HG03442 (cell line): Measurements from ENCODE around the gene SYNDIG1.

ENCODE experiments used
- ATAC-seq: cut with Tn5 transposase; IDR thresholded peaks from one replicate; pipeline ENCODE4 v1.9.1; 2021; ENCODE audit warnings: mild to moderate bottlenecking, moderate library complexity; ENCODE audit not compliant: unreplicated experiment

The SYNDIG1 gene

DNA sequence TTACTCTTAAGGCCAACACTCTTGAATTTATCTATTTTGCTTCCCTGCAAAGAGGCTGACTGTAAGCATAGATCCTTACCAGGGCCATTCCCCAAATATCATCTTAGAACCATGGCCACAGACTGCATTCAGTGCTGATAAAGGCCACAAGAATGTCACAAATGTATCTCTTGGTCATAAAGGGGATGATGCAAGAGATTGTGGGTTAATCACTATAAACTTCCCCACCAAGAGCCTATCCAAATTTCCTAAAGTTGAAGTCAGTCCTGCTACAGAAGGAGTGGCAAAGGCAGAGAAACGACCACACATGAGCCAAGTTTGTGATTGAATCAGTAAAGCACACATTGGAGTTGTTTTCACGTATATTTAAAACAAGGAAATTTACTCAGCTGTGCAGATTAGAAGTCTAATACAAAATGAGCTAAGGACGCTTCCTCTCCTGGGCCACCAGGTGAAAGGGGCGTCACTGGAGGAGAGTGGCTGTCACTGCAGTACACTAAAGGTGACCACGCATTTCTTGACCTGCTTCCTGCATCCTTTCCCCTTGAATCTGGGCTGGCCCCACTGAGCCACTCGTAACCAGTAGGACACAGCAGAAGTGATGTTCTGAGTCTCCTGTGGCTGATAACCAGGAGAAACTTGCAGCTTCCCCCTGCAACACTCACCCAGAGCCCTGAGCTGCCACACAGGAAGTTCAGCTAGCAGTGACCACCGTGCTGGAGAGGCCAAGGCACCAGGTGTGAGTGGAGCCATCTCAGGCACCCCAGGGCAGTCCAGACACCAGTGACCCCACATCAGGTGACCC, 181.9 kb downstream of the SYNDIG1 start:
- ATAC-seq: no peak

DNA sequence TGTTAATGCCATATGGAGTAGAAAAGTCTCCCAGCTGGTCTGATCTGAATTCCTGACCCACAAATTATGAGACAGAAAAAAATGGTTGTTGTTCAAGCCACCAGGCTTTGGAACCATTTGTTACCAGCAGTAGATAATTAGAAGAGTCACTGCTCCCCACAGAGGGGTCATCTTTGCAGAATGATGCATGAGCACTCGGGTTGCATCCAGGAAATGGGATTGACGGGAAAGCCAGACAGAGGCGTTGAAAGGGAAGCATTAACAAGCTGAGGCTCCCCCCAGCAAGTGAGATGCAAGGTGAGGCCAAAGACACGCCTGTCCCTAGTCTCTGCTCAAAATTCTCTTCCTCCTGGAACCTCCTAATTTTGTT, 182.5 kb downstream of the SYNDIG1 start:
- no peak for ATAC-seq

DNA sequence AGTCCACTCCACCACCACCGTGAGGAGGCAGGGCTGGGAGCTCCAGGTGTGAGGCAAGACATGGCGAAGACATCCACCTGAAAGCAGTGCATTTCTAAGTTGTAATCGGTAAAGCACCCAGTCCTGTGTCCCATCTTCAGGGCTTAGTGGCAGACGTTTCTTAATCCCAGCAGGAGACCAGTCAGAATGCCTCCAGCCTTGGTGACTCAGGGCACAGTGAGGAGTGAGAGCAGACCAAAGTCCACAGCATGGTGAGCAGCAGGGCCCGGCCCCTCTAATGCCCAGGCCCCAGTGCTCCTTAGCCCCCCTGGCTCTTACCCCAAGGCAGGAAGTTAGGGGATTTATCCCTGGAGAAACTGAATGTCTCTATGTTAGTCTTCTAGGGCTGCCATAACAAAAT, 183.9 kb downstream of the SYNDIG1 start:
- ATAC-seq: no peak

DNA sequence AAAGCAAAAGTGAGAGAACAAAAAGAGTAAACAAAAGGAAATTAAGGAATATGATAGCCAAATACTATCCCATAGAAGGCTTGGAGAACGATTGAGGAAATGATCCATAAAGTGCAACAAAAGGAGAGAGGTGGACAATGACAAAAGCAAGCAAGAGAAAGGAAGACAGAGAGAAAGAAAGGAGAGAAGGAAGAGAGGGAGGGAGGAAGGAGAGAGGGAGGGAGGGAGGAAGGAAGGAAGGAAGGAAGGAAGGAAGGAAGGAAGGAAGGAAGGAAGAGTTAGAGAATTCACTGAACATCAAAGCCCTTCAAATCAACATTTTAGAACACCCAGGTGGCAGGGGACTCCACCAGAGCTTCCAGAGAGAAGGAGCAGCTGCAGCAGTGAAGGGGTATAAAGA, 185.0 kb downstream of the SYNDIG1 start:
- no peak for ATAC-seq

DNA sequence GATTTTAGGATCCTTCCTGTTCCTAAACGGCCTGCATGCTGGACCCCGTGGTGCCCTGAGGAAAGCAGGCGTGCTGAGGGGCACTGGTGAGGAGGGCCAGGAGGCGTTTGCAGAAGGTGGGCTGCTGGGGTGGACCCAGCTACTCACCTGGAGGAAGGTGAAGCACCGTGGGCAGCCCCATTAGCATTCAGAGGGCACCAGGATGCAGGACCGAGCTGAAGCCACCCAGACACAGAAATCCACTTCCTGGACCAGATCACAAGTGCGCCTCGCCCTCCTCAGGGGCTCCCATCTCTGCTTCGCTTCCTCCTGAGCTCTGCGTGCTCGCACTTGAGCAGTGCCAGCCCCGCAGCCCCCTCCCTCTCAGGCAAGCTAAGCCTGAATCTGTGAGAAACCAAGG, 187.0 kb downstream of the SYNDIG1 start:
- no peak for ATAC-seq

DNA sequence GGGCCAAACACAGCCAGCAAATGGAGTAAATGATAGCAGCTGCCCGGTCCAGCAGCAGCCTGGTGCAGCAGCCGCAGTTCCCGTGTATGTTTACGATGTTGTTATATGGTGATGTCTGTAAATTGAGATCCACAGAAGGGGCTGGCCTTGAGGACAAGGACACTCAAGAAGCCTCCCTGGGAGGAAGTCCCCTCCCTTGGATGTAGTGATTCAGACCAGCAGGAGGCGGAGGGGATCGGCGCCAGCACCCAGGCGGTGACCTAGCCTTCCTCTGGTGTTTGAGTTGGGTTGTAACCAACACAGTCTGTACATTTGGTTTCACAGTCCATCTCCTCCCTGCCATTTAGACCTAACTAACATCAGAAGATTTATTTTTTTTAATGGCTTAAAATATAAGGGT, 187.8 kb downstream of the SYNDIG1 start:
- ATAC-seq: no peak

DNA sequence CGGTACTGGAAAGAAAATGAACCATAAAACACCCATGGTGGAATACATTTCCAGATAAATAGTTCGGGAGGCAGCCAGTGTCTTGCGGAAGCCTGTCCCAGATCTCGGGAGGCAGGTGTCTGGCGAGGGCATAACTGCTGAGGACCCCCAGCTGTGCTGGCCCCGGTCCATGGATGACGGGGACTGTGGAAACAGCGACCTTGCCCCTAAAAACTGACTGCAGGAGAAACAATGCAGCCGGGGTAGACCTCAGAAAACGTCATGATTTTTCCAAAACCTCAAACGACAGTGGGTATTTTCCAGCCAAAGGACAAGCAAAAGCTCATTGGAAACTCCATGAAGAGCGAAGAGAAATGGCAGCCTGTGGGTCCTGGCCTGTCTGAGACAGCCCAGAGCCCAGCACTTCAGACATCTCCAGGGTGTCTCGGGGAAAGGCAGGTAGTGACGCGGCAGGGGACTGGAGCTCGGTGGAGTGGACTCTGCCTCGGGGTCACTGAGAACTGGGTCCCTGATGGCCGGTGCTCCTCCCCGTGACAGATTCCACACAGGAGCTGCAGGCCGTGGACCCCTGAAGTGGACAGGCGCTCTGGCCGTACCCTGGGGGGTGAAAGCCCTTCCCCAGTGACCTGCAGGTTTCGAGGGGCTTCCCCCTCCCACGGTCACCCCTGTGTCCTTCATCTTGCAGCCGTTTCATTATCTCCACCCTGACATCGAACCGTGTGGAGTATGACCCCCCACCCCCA, 188.6 kb downstream of the SYNDIG1 start:
- no peak for ATAC-seq

DNA sequence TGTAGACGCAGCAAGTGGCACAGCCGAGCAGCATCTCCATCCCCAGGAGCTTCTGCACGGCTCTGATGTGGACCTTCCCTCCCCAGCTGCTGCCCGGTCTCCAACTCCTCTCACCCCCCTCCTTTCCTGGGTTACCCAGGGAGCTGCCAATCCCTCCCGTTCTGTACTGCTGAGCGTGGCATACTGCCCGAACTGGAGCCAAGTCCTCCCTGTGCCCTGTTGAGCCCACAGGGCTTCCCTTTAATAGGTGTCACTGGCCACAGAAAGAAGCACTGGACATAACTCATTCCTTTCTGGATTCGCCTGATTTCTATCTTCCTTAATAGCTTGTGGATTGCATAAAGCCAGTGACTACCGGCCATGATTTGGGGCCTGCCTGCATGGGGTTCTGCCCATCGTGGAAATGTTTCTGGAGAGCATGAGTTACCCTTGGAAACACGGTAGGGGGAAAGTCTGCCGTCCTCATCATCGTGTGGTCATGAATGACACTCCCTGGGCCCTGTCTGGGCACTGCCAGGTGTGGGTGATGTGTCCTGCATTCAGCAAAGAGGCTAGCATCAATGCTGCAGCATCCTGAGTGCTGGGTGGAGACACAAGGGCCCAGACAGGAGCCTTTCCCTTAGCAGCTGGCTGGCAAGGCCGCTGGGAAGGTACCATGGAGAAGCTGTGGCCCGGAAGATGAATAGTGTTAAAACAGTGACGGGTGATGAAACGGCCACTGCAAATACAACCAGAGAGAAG, 189.7 kb downstream of the SYNDIG1 start:
- no peak for ATAC-seq

DNA sequence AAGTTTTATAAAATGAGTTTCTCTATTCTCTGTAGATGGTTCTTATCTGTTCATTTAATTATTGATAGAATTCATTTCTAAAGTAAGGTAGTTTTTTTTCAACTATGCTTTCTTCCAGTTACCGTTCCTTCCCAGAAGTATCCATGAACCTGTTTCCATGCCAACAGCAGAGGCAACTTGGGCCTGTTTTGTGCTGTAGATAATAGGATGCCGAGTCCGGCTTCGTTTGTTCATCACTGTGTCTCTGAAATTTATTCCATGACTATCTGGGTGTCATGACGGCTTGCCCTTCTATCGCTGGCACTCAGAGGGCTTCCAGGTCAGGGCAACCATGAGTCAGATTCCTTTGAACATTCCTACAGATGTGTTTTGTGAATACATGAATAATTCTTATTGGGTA, 190.4 kb downstream of the SYNDIG1 start:
- no peak for ATAC-seq

DNA sequence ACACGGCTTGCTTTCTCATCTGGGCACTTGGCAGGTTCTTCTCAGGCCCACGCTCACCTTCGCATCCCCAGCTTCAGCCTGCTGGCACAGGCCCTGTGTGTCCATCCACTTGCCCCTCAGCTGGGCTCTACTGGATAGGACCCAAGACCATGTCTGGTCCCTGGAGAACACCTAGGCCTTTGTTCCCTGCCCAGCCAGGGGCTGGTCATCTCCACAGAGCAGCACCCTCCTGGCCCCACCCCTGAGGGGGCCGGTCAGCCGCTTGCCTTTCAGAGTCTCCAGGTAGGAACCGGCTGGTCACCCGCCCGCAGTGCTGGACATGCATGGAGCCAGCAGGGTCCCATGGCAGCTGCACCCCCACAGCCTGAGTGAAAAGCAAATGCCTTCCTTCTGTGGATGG, 191.2 kb downstream of the SYNDIG1 start:
- ATAC-seq: no peak

DNA sequence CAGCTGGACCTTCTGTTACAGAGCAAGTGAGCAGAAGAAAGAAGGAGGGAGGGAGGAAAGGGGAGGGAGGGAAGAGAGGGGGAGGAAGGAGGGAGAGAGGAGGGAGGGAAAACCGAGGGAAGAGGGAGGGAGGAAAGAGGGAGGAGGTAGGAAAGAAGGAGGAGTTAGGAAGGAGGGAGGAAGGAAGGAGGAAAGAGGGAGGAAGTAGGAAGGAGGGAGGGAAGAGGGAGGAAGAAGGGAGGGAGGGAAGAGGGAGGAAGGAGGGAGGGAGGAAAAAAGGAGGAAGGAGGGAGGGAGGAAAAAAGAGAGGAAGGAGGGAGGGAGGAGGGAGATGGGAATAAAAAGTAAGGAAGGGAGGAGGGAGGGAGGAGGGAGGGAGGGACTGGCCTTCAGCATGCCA, 191.8 kb downstream of the SYNDIG1 start:
- no peak for ATAC-seq

DNA sequence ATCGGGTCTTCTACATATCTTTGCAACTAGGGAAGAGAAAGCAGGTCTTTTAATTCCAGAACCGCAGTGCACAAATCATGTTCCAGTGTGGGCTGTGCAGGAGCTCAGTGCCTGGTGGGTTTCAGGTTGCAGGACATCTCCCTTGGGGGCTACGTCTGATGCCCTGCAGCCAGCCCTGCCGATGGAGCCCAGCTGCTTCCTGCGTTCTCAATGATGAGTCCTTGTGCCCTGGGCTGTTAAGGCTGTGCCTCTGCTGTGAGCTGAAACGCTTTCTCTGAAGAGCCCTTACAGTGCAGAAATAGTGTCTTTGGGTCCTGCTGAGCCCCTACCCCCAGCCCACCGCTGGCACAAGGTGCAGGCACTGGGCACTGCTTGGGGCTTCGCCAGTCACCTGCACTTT, 192.9 kb downstream of the SYNDIG1 start:
- ATAC-seq: no peak

DNA sequence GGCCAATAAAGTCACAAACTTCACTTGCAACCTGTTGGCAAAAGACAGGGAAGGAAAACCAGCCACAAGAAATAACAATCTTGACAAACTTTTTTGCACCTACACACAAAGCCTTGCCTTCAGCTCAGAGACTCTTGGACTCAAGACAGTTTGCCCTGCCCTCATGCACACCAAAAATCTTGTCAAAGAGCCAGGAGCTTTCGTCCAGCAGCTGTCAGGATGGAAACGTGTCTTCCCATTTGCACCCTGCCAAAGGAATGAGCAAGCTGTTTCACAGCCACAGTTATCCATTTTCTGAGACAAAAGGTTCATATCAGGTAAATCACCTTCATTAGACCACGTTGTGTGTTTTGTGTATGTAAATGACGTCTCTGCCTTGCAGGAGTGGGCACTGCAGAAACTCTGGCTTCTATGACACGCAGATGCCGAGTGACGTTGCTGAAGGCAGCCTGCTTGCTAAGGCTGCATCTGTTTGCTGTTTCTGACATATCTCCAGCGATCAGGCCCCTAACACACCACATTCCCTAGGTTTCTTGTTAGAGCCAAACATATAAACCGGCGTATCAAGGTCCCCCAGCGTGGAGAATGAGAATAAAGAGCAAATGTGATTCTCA, 193.4 kb downstream of the SYNDIG1 start:
- ATAC-seq: no peak

DNA sequence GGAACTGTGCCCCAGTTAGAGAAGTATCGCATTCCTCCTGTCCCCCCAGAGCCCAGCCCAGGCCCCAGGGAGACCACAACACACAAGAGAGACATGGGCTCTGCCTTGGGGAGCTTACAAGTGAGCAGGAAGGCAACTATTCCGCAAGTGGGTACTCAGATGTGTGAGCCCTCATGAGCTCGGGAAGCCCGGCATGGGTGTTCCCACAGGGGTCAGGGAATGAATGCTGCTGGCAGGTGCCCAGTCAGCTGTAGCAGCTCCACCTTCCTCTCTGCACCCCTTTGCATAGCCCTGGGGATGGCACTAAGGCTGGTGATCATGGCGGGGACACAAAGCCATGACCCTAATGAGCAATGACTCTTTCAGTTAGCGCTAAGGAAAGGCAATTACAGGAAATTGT, 194.1 kb downstream of the SYNDIG1 start:
- ATAC-seq: no peak

DNA sequence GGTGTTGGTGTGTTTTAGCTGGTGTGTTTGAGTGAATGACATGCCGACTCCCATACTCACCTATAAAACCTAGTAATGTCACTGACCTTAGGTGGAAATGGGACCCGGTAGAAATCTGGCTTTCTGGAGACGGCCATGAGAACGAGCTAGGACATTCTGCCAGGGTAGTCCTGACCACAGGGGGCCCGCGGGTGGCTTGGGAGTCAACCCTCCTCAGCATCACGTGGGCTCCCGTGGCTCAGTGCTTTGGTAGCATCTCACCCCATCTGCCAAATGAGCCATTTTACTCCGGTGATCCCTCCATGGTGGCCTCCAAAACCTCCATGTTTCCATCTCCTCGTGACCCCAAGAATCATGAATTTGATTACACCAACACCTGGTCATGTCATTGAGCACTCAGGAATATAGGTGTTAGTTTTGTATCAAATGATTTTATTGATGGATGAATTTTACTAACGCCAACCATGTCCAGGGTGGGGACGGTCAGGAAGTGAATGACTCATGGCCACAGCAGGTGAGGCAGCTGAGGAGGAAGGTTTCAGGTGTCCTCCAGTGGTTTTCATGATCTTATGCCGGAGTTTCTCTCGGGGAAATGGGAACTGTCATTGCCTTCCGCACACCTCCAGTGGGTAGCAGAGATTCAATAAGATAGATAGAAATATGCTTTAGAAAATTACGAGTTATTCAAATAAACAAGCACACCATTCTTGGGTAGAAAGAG, 195.0 kb downstream of the SYNDIG1 start:
- no peak for ATAC-seq

DNA sequence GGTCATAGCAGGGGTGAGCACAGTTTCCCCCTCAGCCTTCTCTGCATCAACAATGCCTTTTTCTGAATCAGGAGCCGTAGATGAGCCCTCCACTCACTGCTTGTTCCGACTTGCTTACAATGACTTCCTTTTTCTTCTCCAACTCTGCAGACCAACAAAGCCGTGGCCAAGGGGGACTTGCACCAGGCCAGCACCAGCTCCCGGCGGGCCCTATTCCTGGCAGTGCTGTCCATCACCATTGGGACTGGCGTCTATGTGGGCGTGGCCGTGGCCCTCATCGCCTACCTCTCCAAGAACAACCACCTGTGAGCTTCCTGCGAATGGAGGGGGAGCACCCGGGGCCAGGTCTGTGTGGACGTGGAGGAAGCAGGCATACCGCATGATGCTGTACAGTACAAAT, 195.8 kb downstream of the SYNDIG1 start:
- no peak for ATAC-seq

DNA sequence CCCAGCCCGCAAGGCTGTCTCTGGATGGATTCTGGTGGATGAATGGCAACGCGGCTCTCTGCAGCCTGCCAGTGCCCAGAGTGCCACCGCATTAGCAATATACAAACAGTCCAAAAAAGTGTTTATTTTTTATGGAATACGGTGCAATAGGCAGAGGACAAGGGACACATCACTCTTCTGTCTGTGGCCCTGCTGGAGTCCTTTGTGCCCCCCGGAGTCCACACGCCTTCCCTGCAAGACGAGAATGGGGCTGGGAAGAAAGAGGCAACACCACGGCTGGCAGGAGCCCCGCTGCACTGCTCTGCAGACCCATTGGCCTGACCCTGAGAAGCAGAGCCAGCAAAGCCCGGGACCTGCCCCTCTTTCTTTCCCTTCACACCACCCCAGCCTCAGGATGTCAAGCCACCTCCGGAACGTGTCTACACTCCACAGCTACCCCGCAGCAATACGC, 196.3 kb downstream of the SYNDIG1 start:
- ATAC-seq: no peak

DNA sequence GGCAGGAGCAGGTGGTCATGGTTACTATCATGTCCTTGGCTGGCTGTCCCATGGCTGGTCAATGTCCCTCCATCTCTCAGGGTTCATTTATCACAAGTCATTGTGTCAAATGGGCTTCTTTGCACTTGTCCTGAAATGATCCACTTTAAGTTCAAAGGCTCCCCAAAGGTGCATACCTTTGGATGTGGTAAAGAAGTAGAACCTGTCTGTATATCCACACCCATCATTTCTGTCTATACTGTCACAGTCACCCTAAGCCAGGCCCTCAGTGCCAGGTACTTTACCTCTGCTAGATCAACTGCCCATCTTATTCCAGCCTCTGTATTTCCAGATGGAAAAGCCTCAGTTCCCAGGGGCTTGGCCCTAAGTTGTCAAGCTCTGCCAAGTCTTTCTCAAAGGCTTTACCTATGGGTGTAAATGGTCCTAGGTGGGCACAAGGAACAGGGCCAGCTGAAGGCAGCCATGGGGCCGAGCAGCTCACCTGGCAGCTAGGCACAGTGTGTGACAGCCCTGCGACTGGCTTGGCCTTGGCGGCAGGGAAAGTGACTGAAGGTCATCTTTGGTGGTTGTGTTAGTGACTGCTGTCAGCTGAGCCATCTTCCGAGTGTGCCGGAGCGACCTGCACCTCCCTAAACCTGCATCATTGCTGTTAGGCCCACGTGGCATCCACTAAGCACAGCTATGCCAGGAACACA, 198.4 kb downstream of the SYNDIG1 start:
- no peak for ATAC-seq

DNA sequence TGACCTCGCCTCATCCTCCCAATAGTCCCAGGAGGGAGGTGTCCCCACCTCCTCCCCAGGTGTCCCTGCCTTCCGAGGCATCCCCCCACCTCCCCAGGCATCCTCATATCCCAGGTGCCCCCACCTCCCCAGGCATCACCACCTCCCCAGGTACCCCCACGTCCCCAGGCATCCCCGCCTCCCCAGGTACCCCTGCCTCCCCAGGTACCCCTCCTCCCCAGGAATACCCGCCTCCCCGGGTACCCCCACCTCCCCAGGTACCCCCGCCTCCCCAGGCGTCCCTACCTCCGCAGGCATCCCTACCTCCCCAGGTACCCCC, 198.9 kb downstream of the SYNDIG1 start:
- no peak for ATAC-seq

DNA sequence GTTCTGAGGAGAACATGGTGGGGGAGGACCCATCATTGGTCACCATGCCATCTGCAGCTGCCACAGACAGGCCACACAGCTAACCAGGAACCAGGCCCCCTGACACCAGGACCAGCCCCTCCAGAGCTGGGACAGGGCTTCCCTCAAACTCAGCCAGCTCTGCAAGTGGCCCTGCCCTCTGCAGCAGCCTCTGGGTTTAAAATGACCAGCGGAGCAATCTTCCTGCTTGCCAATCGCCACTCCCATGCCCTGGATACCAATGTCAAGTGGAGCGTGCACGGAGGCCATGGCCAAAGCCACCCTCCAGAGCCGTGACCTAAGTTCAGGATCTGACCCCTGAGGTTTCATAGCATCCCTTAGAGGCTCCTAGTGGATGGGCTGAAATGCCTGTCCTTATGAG, 199.4 kb downstream of the SYNDIG1 start:
- no peak for ATAC-seq
